Cardiac muscle cell (in vitro differentiated cells and primary cell): ENCODE data around the gene PPRC1. TPM values are rescaled to one million over a fixed set of nuclear protein-coding genes. Genes with fewer than 3 reads are reported as not detected.

Experiments
- DNase-seq, 2 donors: peaks; one replicate each; pipeline versions ENCODE4 v3.0.0 to v3.0.0-alpha.2; 2010 to 2017; ENCODE audit warnings: low read depth in 1 of 2, low spot score in 1 of 2
- H3K27ac ChIP-seq: fragments of 200-600 bp; sonication (generic); 2 replicates; pipeline ENCODE4 v1.5.1; 2016
- H3K27me3 ChIP-seq: fragments of 200-600 bp; sonication (generic); 2 replicates; pipeline ENCODE4 v1.6.0; 2016; ENCODE audit warnings: control low read depth
- H3K36me3 ChIP-seq: fragments of 200-600 bp; sonication (generic); 2 replicates; pipeline ENCODE4 v1.5.1; 2016; ENCODE audit warnings: control low read depth
- H3K4me1 ChIP-seq: fragments of 200-600 bp; sonication (generic); 2 replicates; pipeline ENCODE4 v1.8.1; 2017; ENCODE audit warnings: low read depth, mild to moderate bottlenecking, mixed run types
- H3K4me3 ChIP-seq: fragments of 200-600 bp; sonication (generic); 2 replicates; pipeline ENCODE4 v1.5.1; 2016; ENCODE audit warnings: mild to moderate bottlenecking
- H3K9me3 ChIP-seq: fragments of 200-600 bp; sonication (generic); 2 replicates; pipeline ENCODE4 v1.5.1; 2017; ENCODE audit warnings: low read depth, mild to moderate bottlenecking, control low read depth
- polyA plus RNA-seq: library from polyadenylated mRNA; unstranded; fragments of >200 nt; fragmentation: Nextera tagmentation; extraction: Ambion mirVana; gene quantifications from 2 replicates; pipeline ENCODE4 v1.2.1, GENCODE V29; 2016
- total RNA-seq: library from RNA; depleted of rRNA; stranded (reverse); fragments of >200 nt; gene quantifications from 2 replicates; pipeline ENCODE4 v1.2.3, GENCODE V29; 2016
- TF ChIP-seq, protein P1 (sequence below): IDR thresholded peaks from 2 replicates; pipeline ENCODE4 v1.5.1; 2012; ENCODE audit warnings: low read depth, mild to moderate bottlenecking, low read length

Gene PPRC1
- total and polyA plus RNA-seq, 2 experiments from 2014 or later = 22.6 to 22.9 TPM

DNA sequence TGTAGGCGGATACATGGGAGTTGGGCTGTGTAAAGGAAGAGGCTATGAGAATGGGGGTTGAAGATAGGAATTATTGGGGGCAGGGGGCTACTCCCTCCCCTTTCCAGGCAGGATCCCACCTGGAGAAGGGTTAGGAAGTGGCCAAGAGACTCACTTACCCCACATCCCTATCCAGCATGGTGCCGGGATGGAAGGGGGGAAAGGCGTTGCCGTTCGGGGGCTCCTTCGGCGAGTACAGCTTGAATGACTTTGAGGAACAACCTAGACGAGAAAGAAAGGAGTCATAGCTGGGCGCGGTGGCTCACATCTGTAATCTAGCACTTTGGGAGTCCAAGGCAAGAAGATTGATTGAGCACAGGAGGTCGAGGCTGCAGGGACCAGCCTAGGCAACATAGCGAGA lies 21.6 kb upstream of the PPRC1 start:
- H3K4me3 ChIP-seq = no peak overlapping the region
- H3K36me3 ChIP-seq = peaks cover 41% of the 10 kb centered on the region
- no peaks in the 10 kb centered on the region for H3K27me3 ChIP-seq
- no peaks in the 10 kb centered on the region for H3K9me3 ChIP-seq
- H3K27ac ChIP-seq = no peak overlapping the region
- H3K4me1 ChIP-seq = peaks cover 23% of the 10 kb centered on the region
- TF ChIP-seq, protein P1, sequence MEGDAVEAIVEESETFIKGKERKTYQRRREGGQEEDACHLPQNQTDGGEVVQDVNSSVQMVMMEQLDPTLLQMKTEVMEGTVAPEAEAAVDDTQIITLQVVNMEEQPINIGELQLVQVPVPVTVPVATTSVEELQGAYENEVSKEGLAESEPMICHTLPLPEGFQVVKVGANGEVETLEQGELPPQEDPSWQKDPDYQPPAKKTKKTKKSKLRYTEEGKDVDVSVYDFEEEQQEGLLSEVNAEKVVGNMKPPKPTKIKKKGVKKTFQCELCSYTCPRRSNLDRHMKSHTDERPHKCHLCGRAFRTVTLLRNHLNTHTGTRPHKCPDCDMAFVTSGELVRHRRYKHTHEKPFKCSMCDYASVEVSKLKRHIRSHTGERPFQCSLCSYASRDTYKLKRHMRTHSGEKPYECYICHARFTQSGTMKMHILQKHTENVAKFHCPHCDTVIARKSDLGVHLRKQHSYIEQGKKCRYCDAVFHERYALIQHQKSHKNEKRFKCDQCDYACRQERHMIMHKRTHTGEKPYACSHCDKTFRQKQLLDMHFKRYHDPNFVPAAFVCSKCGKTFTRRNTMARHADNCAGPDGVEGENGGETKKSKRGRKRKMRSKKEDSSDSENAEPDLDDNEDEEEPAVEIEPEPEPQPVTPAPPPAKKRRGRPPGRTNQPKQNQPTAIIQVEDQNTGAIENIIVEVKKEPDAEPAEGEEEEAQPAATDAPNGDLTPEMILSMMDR = no peak
- DNase-seq = no peak

DNA sequence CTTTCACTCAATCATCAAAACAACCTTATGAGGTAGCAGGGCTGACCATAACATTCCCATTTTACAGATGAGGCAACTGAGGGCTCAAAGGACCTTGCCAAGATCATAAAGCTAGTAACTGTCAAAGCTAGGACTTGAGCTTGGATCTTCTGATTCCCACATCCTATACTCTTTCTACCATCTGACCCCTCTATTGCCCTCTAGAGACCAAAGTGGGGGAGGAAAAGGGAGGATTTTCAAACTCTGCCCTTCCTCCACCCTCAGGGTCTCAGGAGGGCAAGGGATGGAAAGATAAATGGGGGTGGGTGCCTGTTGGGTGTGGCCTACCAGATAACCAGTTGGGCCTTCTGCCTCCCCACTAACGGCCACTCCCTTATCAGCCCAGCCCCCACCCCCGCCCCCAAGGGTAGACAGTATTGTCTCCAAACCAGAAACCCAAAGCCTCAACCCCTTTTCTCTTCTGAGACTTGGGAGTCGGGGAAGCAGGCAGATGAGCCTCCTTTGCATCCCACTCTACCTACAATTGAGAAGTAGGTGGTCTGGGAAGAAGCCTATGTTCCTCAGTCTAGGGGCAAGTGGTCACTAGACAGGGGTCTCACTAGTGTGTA lies 20.5 kb upstream of the PPRC1 start:
- no peaks in the 10 kb centered on the region for H3K9me3 ChIP-seq
- no peak overlapping the region for H3K4me3 ChIP-seq
- H3K27me3 ChIP-seq = no peaks in the 10 kb centered on the region
- no peak for DNase-seq
- H3K36me3 ChIP-seq = peaks cover 36% of the 10 kb centered on the region
- TF ChIP-seq, protein P1 = peak; percentile 31
- H3K27ac ChIP-seq = no peak overlapping the region
- H3K4me1 ChIP-seq = peaks cover 32% of the 10 kb centered on the region

DNA sequence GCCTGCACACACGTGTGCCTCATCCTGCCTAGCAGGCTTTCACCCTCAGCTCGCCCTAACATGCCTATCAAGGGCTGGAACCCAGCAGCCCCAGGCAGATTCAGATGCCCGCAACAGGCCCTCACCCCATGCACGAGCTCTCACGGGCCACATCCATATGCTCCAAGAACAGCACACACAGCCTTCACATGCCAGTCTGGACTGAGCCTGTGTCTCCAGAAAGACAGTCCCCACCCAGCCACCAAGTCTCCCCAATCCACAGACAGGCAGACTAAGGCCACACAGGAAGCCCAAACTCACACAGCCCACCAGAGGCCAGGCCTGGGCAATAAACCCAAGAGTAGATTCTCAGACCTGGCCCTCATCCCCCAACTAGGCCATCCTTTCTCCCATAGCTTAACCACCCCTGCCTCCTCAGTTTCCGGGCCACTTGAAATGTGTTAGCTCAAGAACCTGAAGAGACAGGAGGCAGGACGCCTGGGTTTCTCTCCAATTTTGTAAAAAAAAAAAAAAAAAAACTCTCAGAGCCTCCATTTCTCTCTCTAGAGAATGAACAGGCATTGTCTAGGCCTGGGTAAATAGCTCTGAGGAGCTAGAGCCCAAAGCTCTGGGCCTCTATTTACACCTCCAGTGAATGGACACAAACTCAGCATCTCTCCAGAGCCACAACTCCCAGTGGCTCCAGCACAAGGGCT lies 19.4 kb upstream of the PPRC1 start:
- Histone ChIP-seq H3K36me3 (peaks cover 29% of the 10 kb centered on the region), H3K9me3 (no peaks in the 10 kb centered on the region), H3K4me3 (peak overlapping the region; percentile 78), H3K27ac (peak overlapping the region; percentile 97), H3K27me3 (no peaks in the 10 kb centered on the region), H3K4me1 (peaks cover 43% of the 10 kb centered on the region)
- TF ChIP-seq, protein P1 = no peak
- no peak for DNase-seq

DNA sequence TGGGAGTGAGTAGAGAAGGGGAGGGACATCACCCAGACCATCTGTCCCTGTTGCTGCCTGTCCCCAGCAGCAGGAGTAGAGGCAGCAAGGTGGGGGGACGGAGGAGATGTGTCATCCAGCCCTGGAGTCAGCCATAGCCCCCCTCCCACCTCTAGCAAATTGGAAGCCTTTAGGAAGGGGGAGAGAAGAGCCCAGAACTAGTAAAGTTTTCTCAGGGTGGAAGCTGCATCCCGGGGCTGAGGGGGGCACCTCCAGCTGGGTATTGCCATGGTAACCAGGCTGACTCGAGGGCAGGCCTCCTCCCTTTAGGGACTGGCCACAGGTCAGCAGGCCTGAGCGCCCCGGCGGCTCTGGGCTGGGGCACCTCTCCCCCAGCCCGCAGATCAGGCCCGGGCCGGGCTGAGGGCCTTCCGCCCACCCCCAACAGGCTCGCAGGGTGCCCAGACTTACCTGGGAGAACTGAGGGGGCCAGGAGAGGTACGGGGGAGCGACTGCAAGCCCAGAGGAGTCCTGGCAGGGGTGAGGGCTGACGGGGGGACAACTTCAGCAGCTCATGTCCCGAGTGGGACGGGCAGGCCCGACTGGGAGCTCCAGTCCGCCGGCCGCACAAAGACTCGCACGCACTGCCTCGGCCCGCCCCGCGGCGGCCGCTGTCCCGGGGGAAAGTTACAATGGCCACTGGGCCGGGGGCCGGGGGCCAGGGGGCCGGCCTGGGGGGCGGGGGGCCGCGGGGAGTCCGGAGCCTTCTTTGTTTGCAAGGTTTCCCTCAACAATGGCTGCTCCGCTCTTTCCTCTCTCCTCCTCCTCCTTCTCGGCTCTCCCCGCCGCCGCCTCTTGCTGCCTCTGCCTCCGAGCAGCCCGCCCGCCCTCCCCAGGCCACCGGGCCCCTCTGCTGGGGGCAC lies 18.6 kb upstream of the PPRC1 start:
- Histone ChIP-seq H3K4me3 (peak overlapping the region; percentile 78), H3K27ac (peak overlapping the region; percentile 97), H3K27me3 (no peaks in the 10 kb centered on the region), H3K4me1 (peaks cover 50% of the 10 kb centered on the region), H3K36me3 (peaks cover 21% of the 10 kb centered on the region), H3K9me3 (no peaks in the 10 kb centered on the region)
- peak in 1 of 2 donors; percentile 34 for DNase-seq
- TF ChIP-seq, protein P1 = no peak

DNA sequence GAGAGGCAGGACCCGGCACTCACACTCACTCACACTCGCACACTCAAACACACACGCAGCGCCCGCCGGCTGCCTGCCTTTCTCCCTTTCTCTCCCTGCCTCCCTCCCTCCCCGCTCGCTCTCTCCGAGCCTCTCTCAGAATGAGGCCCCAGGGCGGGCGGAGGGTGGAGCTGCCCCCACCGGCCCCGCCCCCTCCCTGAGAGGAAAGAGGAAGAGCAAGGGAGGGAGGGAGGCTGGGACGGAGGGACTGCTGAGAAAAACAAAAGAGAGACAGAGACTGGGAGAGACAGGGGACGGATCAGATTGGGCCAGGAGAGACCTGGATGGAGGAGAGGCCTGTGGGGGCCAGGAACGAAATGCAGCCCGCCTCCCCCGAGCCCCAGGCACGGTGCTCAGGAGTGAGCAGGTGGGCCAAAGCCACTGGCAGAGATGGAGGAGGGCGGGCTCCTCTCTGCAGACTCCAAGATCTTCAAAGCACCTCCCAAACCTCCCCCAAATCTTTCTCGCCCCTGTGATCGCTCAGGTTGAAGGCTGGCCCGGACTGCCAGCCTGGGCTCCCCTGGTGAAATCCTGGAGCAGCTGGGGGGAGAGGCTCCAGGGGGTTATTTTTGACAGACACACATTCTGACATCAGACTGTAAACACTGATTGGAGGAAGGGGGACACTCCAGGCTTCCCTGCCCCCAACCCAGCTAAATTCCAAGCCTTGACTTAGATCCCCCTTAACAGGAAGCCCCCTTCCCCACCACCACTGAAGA lies 17.8 kb upstream of the PPRC1 start:
- peaks cover 13% of the 10 kb centered on the region for H3K36me3 ChIP-seq
- peaks cover 50% of the 10 kb centered on the region for H3K4me1 ChIP-seq
- TF ChIP-seq, protein P1 = no peak
- H3K4me3 ChIP-seq = peak overlapping the region; percentile 78
- DNase-seq = peak; percentile 84 to 93
- no peaks in the 10 kb centered on the region for H3K27me3 ChIP-seq
- H3K9me3 ChIP-seq = no peaks in the 10 kb centered on the region
- H3K27ac ChIP-seq = peak overlapping the region; percentile 97
